A549 treated with AZD9567 at 1 μM for 4 hours (cell line): ENCODE measurements around the gene FGFRL1. TPM values are rescaled to one million over a fixed set of nuclear protein-coding genes. Genes with fewer than 3 reads are reported as not detected.

Experiments used
- total RNA-seq: library from RNA; stranded (reverse); fragments of 200-300 nt; extraction: Qiagen RNA extraction; gene quantifications from 5 replicates; pipeline ENCODE4 v1.2.3, GENCODE V29; 2022; ENCODE audit not compliant: insufficient read depth

Gene FGFRL1, protein sequence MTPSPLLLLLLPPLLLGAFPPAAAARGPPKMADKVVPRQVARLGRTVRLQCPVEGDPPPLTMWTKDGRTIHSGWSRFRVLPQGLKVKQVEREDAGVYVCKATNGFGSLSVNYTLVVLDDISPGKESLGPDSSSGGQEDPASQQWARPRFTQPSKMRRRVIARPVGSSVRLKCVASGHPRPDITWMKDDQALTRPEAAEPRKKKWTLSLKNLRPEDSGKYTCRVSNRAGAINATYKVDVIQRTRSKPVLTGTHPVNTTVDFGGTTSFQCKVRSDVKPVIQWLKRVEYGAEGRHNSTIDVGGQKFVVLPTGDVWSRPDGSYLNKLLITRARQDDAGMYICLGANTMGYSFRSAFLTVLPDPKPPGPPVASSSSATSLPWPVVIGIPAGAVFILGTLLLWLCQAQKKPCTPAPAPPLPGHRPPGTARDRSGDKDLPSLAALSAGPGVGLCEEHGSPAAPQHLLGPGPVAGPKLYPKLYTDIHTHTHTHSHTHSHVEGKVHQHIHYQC
- total RNA-seq, result 19.0 to 22.3 TPM (median 20.6 TPM) in 5 replicates

DNA sequence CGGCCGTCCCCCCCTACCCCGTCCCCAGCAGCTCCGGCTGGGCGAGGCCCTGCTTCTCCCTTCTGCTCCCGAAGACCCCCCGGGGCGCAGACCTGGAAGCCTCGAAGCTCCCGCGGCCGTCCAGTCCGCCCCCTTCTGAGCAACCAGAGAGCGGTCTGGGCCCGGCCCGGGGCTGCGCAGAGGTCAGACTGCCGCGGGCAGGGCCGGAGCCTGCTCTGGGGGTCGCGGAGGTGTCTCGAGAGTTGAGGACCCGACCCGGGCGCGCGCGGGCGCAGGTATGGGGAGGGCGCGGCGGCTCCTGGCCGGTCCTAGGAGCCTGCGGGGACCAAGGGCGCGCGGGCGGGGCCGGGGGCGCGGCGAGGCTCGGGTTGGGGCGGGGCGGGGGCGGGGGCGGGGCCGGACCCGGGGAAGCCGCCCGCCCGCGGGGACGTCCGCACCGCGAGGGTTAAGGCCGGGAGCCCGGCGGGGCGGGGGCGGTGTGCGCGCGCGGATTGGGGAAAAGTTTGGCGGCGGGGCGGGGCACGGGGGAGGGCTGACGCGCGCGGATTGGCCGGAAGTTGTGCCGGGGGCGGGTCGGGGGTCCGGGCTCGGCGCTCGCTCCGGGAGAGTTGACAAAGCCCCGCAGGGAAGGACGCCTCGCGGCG lies at the start of gene FGFRL1:
Gene FGFRL1 (plus strand): TSS at position 605 of the 644 bp plus-strand sequence. CDS start 860 bp downstream, outside the sequence.

DNA sequence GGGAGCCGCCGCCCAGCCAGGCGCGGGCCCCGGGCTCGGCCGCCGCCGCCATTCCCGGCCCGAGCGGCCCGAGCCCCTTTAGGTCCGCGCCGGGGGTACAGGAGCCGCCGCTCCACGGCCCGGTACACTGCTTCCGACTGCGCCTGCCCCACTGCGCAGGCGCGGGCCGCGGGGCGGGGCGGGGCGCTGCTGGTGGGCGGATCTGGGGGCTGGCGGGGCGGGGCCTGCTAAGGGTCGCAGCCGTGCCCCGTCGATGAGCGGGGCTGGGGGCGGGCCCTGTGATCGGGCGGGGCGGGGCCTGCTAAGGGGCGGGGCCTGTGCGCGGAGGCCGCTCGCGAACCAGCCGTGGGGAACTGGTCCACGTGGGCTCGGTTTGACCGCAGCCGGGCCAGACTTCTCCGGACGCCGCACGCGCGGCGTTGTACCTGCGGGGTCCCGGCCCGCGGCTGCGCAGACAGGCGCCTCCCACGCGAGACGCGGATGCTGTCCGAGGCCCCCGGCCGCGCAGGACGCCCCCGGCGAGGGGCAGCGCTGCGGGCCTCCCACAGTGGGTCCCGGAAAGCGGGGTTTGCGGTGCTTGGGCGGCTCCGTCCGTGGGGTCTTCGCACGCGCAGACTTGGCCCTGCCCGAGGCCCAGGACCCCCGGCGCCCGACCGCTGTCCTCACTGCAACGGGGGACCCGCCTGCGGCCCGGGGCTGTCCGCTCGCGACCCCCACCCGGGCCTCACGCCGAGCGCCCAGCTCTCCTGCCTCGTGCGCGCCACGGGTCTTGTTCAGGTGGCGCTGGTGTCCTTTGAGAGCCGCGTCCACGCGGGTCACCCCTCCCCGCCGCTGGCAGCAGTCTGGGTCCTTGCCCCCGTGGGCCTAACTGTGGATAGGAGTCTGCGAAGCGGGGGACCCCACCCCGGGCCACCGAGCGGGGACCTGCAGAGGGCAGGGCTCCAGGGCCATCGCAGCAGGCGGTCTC lies 37.7 kb upstream of the FGFRL1 start, which contains the start of gene DGKQ:
Gene DGKQ (minus strand): TSS at position 139 of the 967 bp plus-strand sequence. CDS start 87 bp downstream, at position 52.

DNA sequence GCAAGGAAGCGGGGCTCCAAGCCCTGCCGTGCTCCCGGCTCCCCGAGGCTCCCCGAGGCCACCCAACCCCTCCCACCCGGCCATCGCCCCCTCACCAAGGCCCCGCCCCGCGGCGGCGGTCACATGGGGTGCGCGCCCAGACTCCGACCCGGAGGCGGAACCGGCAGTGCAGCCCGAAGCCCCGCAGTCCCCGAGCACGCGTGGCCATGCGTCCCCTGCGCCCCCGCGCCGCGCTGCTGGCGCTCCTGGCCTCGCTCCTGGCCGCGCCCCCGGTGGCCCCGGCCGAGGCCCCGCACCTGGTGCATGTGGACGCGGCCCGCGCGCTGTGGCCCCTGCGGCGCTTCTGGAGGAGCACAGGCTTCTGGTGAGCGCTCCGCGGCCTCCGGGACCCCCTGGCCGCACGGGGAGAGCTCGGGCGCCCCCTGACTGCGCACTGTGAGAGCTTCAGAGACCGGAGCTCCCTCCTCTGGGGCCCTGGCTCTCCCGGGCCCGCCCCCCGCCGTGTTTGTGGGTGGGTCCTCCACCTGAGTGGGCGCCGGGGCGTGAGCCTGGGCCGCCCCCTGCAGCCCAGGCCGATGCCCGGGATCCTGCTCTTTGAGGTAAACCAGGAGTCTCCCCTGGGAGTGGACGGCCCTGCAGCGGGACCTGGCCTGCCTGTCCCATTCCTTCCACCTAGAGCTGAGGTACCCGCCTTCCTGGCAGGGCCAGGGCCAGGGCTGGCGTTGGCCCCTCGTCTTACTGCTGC lies 24.4 kb upstream of the FGFRL1 start, which contains the start of gene IDUA:
Gene IDUA (plus strand): TSS at position 166 of the 745 bp plus-strand sequence. CDS start 41 bp downstream, at position 207.

DNA sequence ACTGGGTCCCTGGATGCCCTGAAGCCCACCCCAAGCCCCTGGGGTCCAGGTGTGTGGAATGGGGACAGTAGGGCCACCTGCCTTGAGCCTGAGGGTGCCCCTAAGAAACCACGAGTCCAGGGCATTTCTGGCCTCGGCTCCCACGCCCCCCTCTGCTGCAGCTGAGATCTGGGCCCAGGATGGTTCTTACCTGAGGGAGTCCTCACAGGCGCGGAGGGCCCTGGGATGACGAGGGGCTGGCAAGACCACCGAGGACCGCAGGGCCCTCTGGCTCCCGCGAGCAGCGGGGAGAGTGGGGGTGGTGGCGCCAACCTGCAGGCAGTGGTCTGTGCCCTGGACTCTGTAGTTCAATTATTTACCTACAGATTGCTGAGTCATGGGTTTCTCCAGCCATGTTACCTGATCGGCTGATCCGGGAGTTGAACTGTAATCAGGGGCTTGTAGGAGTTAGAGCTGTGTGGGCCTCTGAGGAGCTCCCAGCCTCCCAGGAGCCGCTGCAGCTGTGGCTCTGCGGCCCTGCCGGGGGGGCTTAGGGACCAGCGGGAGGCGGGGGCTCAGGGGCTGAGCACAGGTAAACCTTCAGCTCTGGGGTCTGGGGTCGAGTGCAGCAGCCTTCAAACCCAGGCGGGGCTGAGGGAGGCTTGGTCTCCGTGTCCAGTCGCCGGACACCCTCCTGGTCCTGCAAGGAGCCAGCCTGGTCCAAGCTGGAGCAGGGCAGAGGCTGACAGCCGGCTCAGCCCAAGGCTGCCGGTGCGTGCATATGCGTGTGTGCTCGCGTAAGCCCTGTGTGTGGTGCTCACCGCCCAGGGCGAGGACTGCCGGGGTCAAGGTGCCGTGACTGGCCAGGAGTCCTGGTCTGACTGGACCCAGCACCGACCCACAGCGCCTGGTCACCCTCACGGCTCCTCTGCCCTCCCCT lies 18.1 kb upstream of the FGFRL1 start, which contains the start of gene SLC26A1:
Gene SLC26A1 (minus strand): TSS at position 294 of the 919 bp plus-strand sequence. CDS start 1,701 bp downstream, outside the sequence.

Other genes with a start within 250 kb of the FGFRL1 start
- gene CPLX1, start 185.5 kb upstream of the FGFRL1 start, total RNA-seq, result 0.41 to 1.0 TPM (median 0.55 TPM) in 4 of 5 replicates, not detected in the other
- 36.3 to 55.2 TPM (median 49.9 TPM) in 5 replicates for gene GAK, start 79.3 kb upstream of the FGFRL1 start, total RNA-seq
- 6.9 to 11.8 TPM (median 10.1 TPM) in 5 replicates for gene TMEM175, start 79.2 kb upstream of the FGFRL1 start, total RNA-seq
- gene DGKQ, start 38.1 kb upstream of the FGFRL1 start, total RNA-seq, result 6.1 to 10.4 TPM (median 9.6 TPM) in 5 replicates
- 4.0 to 17.8 TPM (median 14.9 TPM) in 5 replicates for gene IDUA, start 24.6 kb upstream of the FGFRL1 start, total RNA-seq
- 0.15 to 0.34 TPM (median 0.23 TPM) in 4 of 5 replicates, not detected in the other for gene SLC26A1, start 18.2 kb upstream of the FGFRL1 start, total RNA-seq
- 1.8 to 2.7 TPM (median 2.2 TPM) in 4 of 5 replicates, not detected in the other for gene RNF212, start 101.9 kb downstream of the FGFRL1 start, total RNA-seq
- gene SPON2, start 161.0 kb downstream of the FGFRL1 start, total RNA-seq, result 0.19 to 0.50 TPM (median 0.36 TPM) in 4 of 5 replicates, not detected in the other
- gene CTBP1, start 237.5 kb downstream of the FGFRL1 start, total RNA-seq, result 82.6 to 97.1 TPM (median 86.6 TPM) in 5 replicates